ENCODE results near the gene TBC1D5. TPM values are rescaled to one million over a fixed set of nuclear protein-coding genes. Genes with fewer than 3 reads are reported as not detected.
"Not testable (repeated sequence)": the region's sequence is repeated elsewhere in the genome, so short reads cannot be mapped to it uniquely, and the experiment has no call there.

TBC1D5 gene
- total RNA-seq: 10 to 100 TPM; 63.8 to 81.9 (median 74.9) TPM
- total RNA-seq (2013): 148 TPM

DNA sequence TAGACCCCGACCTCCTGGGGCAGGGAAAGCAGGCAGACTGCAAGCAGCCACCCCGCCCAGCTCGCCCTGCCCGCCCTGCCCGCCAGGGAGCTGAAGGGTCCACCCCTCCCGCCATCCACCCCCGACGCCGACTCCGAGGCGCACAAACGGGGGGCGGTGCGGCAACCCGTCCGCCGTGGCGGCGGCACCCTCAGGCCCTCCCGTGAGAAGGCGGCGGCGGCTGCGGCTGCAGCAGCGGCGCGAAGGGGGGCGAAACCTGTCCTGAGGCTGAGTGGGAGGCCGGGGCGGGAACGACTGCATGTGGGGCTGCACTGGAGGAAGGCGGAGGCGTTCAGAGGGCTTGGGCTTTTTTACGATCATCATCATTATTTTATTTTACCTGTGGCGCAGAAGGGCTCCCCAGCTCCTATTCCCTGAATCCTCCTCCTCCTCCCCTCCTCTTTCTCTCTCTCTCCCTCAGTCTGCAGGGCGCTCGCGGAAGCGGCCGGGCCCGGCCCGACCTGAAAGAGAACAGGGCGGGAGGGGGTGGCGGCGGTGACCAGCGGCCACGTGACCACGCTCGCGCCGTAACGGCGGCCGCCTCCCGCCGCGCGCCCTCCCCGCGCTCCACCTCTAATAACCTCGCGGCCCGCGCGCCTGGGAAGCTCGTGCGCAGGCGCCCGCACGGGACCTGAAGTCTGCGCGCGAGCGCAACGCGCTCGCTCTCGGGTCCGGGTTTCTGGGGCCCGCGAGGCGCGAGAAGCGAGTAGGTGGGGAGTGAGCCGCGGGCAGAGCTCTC is at the start of gene TBC1D5:
TSS of gene TBC1D5 (minus strand) at position 530 of the 778 bp plus-strand sequence. CDS start 234,061 bp downstream, outside the sequence.
- H3K36me3 Mint-ChIP-seq: no peaks in the 10 kb centered on the region
- DNase-seq (peak; percentile 87 to 96), ATAC-seq (peak; percentile 90 to 96 (median 91))
- peaks cover 18% of the 10 kb centered on the region for H3K4me1 ChIP-seq (ENCODE audit: control insufficient read depth, insufficient read depth, low read length)
- peak within 1 kb of the TSS; percentile 86 to 95 for H3K27ac Mint-ChIP-seq
- no peaks in the 10 kb centered on the region for H3K9me3 Mint-ChIP-seq
- H3K27ac ChIP-seq (ENCODE audit: low read length): peak within 1 kb of the TSS; percentile 85
- peaks cover 40% of the 10 kb centered on the region in 2 donors for H3K4me1 Mint-ChIP-seq
- no peak for TF ChIP-seq CTCF (IDR thresholded peaks at IDR 0.05)
- WGBS (ENCODE audit: insufficient coverage): under 1% methylated on average over 86 of the region's 86 CpGs
- peak within 1 kb of the TSS; percentile 84 for H3K4me3 ChIP-seq (ENCODE audit: low read length)
- H3K9me3 ChIP-seq (ENCODE audit: control insufficient read depth, insufficient read depth, low read length): no peaks in the 10 kb centered on the region
- H3K27me3 ChIP-seq (ENCODE audit: control insufficient read depth, insufficient read depth, low read length): no peaks in the 10 kb centered on the region
- H3K27me3 Mint-ChIP-seq (ENCODE audit: low read depth in 2 of 2): no peaks in the 10 kb centered on the region
- H3K36me3 ChIP-seq (ENCODE audit: control insufficient read depth, insufficient read depth, low read length): no peaks in the 10 kb centered on the region
- intact Hi-C loops (cut with micrococcal nuclease): loop anchor here (5.0 kb wide), 1 partner anchor 1000 kb away; no protein-coding TSS in a partner anchor
- H3K4me3 Mint-ChIP-seq: peak within 1 kb of the TSS; percentile 95

- H3K27ac ChIP-seq (ENCODE audit: low read length): no peak overlapping the region
- H3K36me3 Mint-ChIP-seq: no peaks in the 10 kb centered on the region
- TF ChIP-seq CTCF (IDR thresholded peaks at IDR 0.05): no peak
These were observed 41.0 kb upstream of the TBC1D5 start for GRCh38 chr3:17783426-17783825.

GRCh38 chr3:17782751-17783150 is 40.3 kb upstream of the TBC1D5 start:
- no peaks in the 10 kb centered on the region for H3K9me3 ChIP-seq (ENCODE audit: control insufficient read depth, insufficient read depth, low read length)
- ATAC-seq (no peak), DNase-seq (no peak)
- H3K4me3 ChIP-seq (ENCODE audit: low read length): no peak overlapping the region
- H3K27ac Mint-ChIP-seq: no peak overlapping the region
- no peaks in the 10 kb centered on the region for H3K36me3 ChIP-seq (ENCODE audit: control insufficient read depth, insufficient read depth, low read length)
- no peak overlapping the region for H3K4me3 Mint-ChIP-seq
- no peak overlapping the region for H3K27ac ChIP-seq (ENCODE audit: low read length)
- no peaks in the 10 kb centered on the region for H3K36me3 Mint-ChIP-seq
- peaks cover 9 to 10% of the 10 kb centered on the region in 2 donors for H3K27me3 Mint-ChIP-seq (ENCODE audit: low read depth in 2 of 2)
- intact Hi-C loops (cut with micrococcal nuclease): no loop called here
- H3K27me3 ChIP-seq (ENCODE audit: control insufficient read depth, insufficient read depth, low read length): no peaks in the 10 kb centered on the region
- H3K9me3 Mint-ChIP-seq: peaks cover 2% of the 10 kb centered on the region in 2 donors
- H3K4me1 Mint-ChIP-seq: peaks cover 0 to 8% of the 10 kb centered on the region in 2 donors
- 32% methylated on average over 1 of the region's 2 CpGs for WGBS (ENCODE audit: insufficient coverage)
- no peak for TF ChIP-seq CTCF (IDR thresholded peaks at IDR 0.05)
- H3K4me1 ChIP-seq (ENCODE audit: control insufficient read depth, insufficient read depth, low read length): no peaks in the 10 kb centered on the region

More at GRCh38 chr3:17783426-17783825, 41.0 kb upstream of the TBC1D5 start:
- Mint-ChIP-seq H3K9me3 (peaks cover 2% of the 10 kb centered on the region in 2 donors), H3K4me3 (no peak overlapping the region), H3K27ac (no peak overlapping the region), H3K27me3 (ENCODE audit: low read depth in 2 of 2) (peaks cover 12 to 15% of the 10 kb centered on the region in 2 donors), H3K4me1 (peaks cover 0 to 8% of the 10 kb centered on the region in 2 donors)
- DNase-seq (no peak), ATAC-seq (no peak)
- intact Hi-C loops (cut with micrococcal nuclease): no loop called here
- Histone ChIP-seq H3K27me3 (ENCODE audit: control insufficient read depth, insufficient read depth, low read length) (no peaks in the 10 kb centered on the region), H3K36me3 (ENCODE audit: control insufficient read depth, insufficient read depth, low read length) (no peaks in the 10 kb centered on the region), H3K9me3 (ENCODE audit: control insufficient read depth, insufficient read depth, low read length) (no peaks in the 10 kb centered on the region), H3K4me1 (ENCODE audit: control insufficient read depth, insufficient read depth, low read length) (no peaks in the 10 kb centered on the region), H3K4me3 (ENCODE audit: low read length) (no peak overlapping the region)
- 100% methylated on average over 1 of the region's 1 CpG for WGBS (ENCODE audit: insufficient coverage)

- H3K9me3 Mint-ChIP-seq; H3K27ac ChIP-seq (ENCODE audit: low read length); H3K36me3 Mint-ChIP-seq; H3K36me3 ChIP-seq (ENCODE audit: control insufficient read depth, insufficient read depth, low read length); ATAC-seq; H3K27me3 ChIP-seq (ENCODE audit: control insufficient read depth, insufficient read depth, low read length); H3K4me1 ChIP-seq (ENCODE audit: control insufficient read depth, insufficient read depth, low read length); intact Hi-C loops (cut with micrococcal nuclease); H3K4me3 ChIP-seq (ENCODE audit: low read length); DNase-seq; H3K4me3 Mint-ChIP-seq; H3K27ac Mint-ChIP-seq; H3K9me3 ChIP-seq (ENCODE audit: control insufficient read depth, insufficient read depth, low read length): not testable (repeated sequence)
- 100% methylated on average over 1 of the region's 2 CpGs for WGBS (ENCODE audit: insufficient coverage)
- Mint-ChIP-seq H3K27me3 (ENCODE audit: low read depth in 2 of 2) (peaks cover 0 to 11% of the 10 kb centered on the region in 2 donors), H3K4me1 (peaks cover 6 to 12% of the 10 kb centered on the region in 2 donors)
These were observed 37.9 kb upstream of the TBC1D5 start for GRCh38 chr3:17780369-17780768.

Data from natural killer cell (primary cell).